Activated naive CD8-positive, alpha-beta T cell treated with anti-CD3 and anti-CD28 coated beads, Interleukin-2, amount 10 ng/mL, durations not matched to agents 7 days and 5 days (primary cell): ENCODE data around the gene POFUT2. TPM values are rescaled to one million over a fixed set of nuclear protein-coding genes. Genes with fewer than 3 reads are reported as not detected.

Experiments used
- ATAC-seq: fragments of 150-1000 bp; cut with Tn5 transposase; one replicate; pipeline ENCODE4 v1.10.0; 2021; ENCODE audit warnings: low read depth, moderate library complexity
- POLR2A ChIA-PET: fragments of 350-600 bp; sonication (Branson Sonifier 250); formaldehyde crosslinking; loops from one replicate; lab custom pipeline; 2021; ENCODE audit warnings: antibody characterized with exemption; lab: Charles Lee
- DNase-seq: peaks from one replicate; pipeline ENCODE4 v3.0.0; 2021
- H3K27ac Mint-ChIP-seq: one replicate; pipeline ENCODE4 v1.8.0; 2022; ENCODE audit warnings: mild to moderate bottlenecking, mixed read lengths
- H3K27me3 Mint-ChIP-seq: one replicate; pipeline ENCODE4 v1.8.0; 2022; ENCODE audit warnings: mild to moderate bottlenecking, moderate library complexity, mixed read lengths
- H3K36me3 Mint-ChIP-seq: one replicate; pipeline ENCODE4 v1.8.0; 2021; ENCODE audit warnings: mild to moderate bottlenecking, mixed read lengths
- H3K4me1 Mint-ChIP-seq: one replicate; pipeline ENCODE4 v1.8.0; 2021; ENCODE audit warnings: mixed read lengths
- H3K4me3 Mint-ChIP-seq: one replicate; pipeline ENCODE4 v1.8.0; 2022; ENCODE audit warnings: mild to moderate bottlenecking, moderate library complexity, mixed read lengths
- H3K9me3 Mint-ChIP-seq: one replicate; pipeline ENCODE4 v1.8.0; 2021; ENCODE audit warnings: mixed read lengths
- total RNA-seq, 2 experiments: library from RNA; stranded (reverse); gene quantifications; one replicate each; pipeline ENCODE4 v1.2.3, GENCODE V29; 2021

Gene POFUT2
- total RNA-seq, 2 experiments from 2014 or later: 26.0 to 27.0 TPM

DNA sequence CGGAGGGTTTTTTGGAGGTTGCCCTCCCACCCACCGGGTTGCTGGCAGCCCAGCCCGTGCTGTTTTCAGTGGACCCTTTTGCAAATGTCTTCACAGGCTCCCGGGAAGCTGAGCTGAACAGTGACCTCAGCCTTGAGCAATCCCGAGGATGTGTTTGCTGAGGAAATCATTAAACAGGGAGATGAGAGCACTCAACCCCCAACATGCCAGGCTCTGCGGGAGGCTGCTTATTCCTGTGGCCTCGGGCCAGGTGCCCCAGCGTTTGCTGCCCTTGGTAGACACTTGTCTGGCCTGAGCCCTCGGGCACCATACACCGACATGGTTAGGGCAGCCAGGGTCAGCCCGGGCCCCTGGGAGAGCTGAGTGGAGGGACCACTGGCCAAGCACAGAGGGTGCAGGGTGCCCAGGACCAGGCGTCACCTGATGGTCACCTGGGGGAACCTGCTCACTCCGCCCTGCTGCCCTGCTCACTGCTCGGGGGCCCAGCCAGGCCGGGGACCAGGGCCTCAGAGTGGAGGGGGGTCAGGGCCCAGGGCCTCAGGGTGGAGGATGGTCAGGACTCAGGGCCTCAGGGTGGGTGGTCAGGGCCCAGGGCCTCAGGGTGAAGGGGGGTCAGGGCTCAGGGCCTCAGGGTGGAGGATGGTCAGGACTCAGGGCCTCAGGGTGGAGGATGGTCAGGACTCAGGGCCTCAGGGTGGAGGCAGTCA, 42.5 kb upstream of the POFUT2 start:
- H3K36me3 Mint-ChIP-seq: no peaks in the 10 kb centered on the region
- POLR2A ChIA-PET: no interaction called here
- ATAC-seq (no peak), DNase-seq (peak; percentile 15)
- no peaks in the 10 kb centered on the region for H3K9me3 Mint-ChIP-seq
- no peaks in the 10 kb centered on the region for H3K4me1 Mint-ChIP-seq
- H3K4me3 Mint-ChIP-seq: no peak overlapping the region
- peaks cover 3% of the 10 kb centered on the region for H3K27me3 Mint-ChIP-seq
- H3K27ac Mint-ChIP-seq: no peak overlapping the region

- ATAC-seq: no peak
- H3K4me3 Mint-ChIP-seq: no peak overlapping the region
- peaks cover 3% of the 10 kb centered on the region for H3K27me3 Mint-ChIP-seq
- H3K9me3 Mint-ChIP-seq: no peaks in the 10 kb centered on the region
- no peaks in the 10 kb centered on the region for H3K36me3 Mint-ChIP-seq
- H3K4me1 Mint-ChIP-seq: no peaks in the 10 kb centered on the region
- POLR2A ChIA-PET: no interaction called here
- DNase-seq: peak; percentile 7
- H3K27ac Mint-ChIP-seq: no peak overlapping the region
Observed at GRCh38 chr21:45329261-45330074, 41.8 kb upstream of the POFUT2 start.

DNA sequence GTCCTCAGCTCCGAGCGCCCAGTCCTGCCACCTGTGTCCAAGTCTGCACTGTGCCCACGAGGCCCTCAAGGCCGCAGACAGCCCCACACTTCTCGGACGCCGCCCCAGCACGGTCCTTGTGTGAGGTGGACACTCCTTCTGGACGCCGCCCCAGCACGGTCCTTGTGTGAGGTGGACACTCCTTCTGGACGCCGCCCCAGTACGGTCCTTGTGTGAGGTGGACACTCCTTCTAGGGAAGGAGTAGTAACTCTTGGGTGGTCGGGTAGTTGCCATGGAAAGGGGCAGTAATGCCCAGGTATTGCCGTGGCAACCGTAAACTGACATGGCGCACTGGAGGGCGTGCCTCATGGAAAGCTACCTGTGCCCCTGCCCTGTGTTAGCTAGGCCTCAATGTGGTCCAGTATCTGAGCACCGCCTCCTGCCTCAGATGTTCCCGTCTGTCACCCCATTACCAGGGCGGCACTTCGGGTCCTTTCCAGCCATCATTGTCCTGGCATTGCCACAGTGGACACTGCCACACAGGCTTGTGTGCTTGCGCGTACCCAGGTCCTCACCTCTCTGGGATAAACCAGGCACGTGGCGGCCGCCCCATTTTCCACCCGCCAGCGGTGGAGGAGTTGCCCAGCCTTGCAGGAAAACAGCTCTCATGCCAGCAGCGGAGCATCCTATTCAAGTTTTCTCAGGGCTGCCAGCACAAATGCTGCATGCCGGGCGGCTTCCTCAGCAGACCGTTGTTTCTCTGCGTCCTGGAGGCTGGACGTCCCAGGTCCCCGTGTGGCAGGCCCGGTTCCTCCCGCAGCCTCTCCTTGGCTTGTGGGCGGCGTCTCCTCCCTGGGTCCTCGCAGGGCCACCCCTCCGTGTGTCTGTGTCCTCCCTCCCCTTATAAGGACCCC, 40.8 kb upstream of the POFUT2 start:
- Mint-ChIP-seq H3K36me3 (no peaks in the 10 kb centered on the region), H3K4me1 (no peaks in the 10 kb centered on the region), H3K27me3 (peaks cover 3% of the 10 kb centered on the region), H3K9me3 (no peaks in the 10 kb centered on the region), H3K27ac (no peak overlapping the region), H3K4me3 (no peak overlapping the region)
- POLR2A ChIA-PET: no interaction called here
- ATAC-seq (no peak), DNase-seq (no peak)

GRCh38 chr21:45327441-45328197, 39.9 kb upstream of the POFUT2 start:
- Mint-ChIP-seq H3K4me3 (no peak overlapping the region), H3K4me1 (no peaks in the 10 kb centered on the region), H3K27ac (no peak overlapping the region), H3K36me3 (no peaks in the 10 kb centered on the region), H3K27me3 (peaks cover 3% of the 10 kb centered on the region), H3K9me3 (no peaks in the 10 kb centered on the region)
- DNase-seq (no peak), ATAC-seq (no peak)
- POLR2A ChIA-PET: no interaction called here

DNA sequence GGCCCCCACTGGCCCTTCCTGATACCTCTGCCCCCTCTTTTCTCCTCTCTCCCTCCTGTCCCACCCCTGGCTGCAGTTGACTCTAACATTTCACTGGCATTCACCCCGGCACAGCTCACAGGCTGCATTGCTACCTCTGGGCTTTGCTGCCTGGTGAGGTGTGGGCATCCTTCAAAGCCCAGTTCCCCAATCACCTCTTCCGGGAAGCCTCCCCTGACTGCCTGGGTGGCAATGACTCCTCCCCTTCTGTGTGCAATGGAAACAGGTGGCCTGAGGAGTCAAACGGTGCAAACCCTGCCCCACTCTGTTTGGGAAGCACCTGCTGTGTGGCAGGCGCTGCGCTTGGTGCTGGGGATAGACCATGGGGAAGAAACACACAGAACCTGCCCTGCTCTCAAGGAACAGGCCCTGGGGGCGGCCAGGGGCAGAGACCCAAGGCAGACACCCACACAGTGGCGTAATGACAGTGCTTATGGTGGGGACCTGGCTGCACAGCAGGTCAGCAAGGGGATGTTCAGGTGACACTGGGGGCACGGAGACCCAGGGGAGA, 39.3 kb upstream of the POFUT2 start:
- H3K27me3 Mint-ChIP-seq: peaks cover 8% of the 10 kb centered on the region
- no peak overlapping the region for H3K4me3 Mint-ChIP-seq
- ATAC-seq (no peak), DNase-seq (peak; percentile 21)
- no peak overlapping the region for H3K27ac Mint-ChIP-seq
- no peaks in the 10 kb centered on the region for H3K9me3 Mint-ChIP-seq
- POLR2A ChIA-PET: no interaction called here
- no peaks in the 10 kb centered on the region for H3K4me1 Mint-ChIP-seq
- no peaks in the 10 kb centered on the region for H3K36me3 Mint-ChIP-seq

DNA sequence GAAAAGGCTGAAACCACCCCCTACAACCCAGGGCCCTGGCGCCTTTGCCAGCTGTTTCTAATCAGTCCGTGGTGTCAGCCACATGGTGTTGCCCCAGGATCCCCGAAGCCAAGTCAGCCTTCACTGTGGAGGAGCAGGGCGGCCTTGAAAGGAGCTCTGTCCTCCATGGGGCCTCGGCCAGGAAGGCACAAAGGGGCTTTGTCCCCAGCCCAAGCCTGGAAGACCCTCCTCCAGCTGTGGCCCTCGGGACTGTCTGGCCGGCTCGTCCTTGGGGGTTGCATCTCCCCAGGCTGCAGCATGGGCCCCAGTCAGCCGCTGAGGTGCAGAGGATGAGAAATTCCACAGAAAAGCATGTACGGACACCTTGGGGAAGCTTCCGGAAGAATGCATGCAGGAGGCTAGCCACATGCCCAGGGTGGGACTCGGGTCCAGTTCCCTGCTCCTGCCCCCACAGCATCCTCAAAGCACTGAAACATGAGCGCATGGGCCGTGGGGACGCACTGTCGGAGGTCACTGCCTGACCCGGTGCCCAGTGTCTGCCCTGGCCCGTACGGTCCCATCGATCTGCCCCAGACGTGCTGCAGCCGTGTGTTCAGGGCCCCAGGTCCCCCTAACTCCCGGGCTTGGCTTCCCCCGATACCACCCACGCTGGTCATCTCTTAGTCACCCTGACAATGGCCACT, 38.6 kb upstream of the POFUT2 start:
- no peak overlapping the region for H3K4me3 Mint-ChIP-seq
- peaks cover 5% of the 10 kb centered on the region for H3K27me3 Mint-ChIP-seq
- H3K4me1 Mint-ChIP-seq: no peaks in the 10 kb centered on the region
- DNase-seq: peak; percentile 24
- no peak overlapping the region for H3K27ac Mint-ChIP-seq
- ATAC-seq: no peak
- no peaks in the 10 kb centered on the region for H3K9me3 Mint-ChIP-seq
- POLR2A ChIA-PET: no interaction called here
- H3K36me3 Mint-ChIP-seq: no peaks in the 10 kb centered on the region

GRCh38 chr21:45325206-45326168, 37.8 kb upstream of the POFUT2 start:
- Mint-ChIP-seq H3K4me3 (no peak overlapping the region), H3K27me3 (peaks cover 5% of the 10 kb centered on the region), H3K27ac (no peak overlapping the region), H3K4me1 (no peaks in the 10 kb centered on the region), H3K9me3 (no peaks in the 10 kb centered on the region), H3K36me3 (no peaks in the 10 kb centered on the region)
- no peak for ATAC-seq
- POLR2A ChIA-PET: no interaction called here
- DNase-seq: peak; percentile 31

GRCh38 chr21:45324489-45325205, 37.0 kb upstream of the POFUT2 start:
- Mint-ChIP-seq H3K27ac (no peak overlapping the region), H3K4me1 (no peaks in the 10 kb centered on the region), H3K36me3 (no peaks in the 10 kb centered on the region), H3K27me3 (peaks cover 5% of the 10 kb centered on the region), H3K9me3 (no peaks in the 10 kb centered on the region), H3K4me3 (no peak overlapping the region)
- DNase-seq (peak; percentile 23), ATAC-seq (no peak)
- POLR2A ChIA-PET: no interaction called here

- no peaks in the 10 kb centered on the region for H3K36me3 Mint-ChIP-seq
- peak; percentile 16 for DNase-seq
- H3K27ac Mint-ChIP-seq: no peak overlapping the region
- ATAC-seq: no peak
- POLR2A ChIA-PET: no interaction called here
- no peaks in the 10 kb centered on the region for H3K4me1 Mint-ChIP-seq
- peaks cover 7% of the 10 kb centered on the region for H3K27me3 Mint-ChIP-seq
- H3K4me3 Mint-ChIP-seq: no peak overlapping the region
- no peaks in the 10 kb centered on the region for H3K9me3 Mint-ChIP-seq
Observed at GRCh38 chr21:45323487-45324311, 36.0 kb upstream of the POFUT2 start.

DNA sequence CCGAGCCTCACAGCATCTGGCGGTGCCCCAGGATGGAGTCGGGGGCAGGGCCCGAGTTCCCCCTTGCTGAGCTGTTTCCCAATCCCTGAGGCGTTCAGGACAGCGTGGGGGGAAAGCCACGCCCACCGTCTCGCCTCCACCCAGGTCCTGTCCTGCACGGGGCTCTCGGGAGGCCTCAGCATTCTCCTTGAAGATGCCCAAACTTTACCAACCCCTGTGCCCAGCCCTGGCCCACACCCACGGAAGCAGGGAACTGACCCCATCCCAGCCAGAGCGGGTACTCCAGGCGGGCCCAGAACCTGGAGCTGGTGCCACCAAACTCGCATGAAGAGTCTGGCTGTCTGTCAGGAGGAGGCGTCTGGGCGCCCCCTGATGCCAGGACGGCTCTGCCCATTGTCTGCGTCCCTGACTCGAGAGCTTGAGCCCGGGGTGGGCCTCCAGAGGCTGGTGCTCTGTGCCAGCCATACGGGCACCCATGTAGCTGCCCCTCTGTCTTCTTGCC, 35.3 kb upstream of the POFUT2 start:
- ATAC-seq (no peak), DNase-seq (no peak)
- no peaks in the 10 kb centered on the region for H3K4me1 Mint-ChIP-seq
- no peaks in the 10 kb centered on the region for H3K9me3 Mint-ChIP-seq
- POLR2A ChIA-PET: no interaction called here
- peaks cover 7% of the 10 kb centered on the region for H3K27me3 Mint-ChIP-seq
- H3K4me3 Mint-ChIP-seq: no peak overlapping the region
- H3K27ac Mint-ChIP-seq: no peak overlapping the region
- H3K36me3 Mint-ChIP-seq: no peaks in the 10 kb centered on the region
